Measurements from ENCODE around the gene EFCC1. TPM values are rescaled to one million over a fixed set of nuclear protein-coding genes. Genes with fewer than 3 reads are reported as not detected.

The EFCC1 gene
- total RNA-seq, 2 donors from 2014 or later: 0.31 to 0.93 TPM

DNA sequence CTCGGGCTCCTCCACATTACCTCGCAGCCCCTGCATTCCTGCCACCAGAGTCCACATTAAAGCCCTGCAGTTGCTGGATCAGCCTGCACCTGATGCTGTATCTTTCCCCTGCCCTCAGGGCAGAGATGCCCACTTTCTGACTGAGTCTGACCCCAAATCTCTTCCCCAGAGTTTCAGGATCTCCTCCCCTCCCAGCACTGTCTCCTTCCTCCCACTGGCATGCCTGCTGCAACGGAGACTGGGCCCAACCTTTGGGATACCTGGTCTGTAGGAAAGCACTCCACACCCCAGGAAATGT, 38.9 kb downstream of the EFCC1 start:
- H3K4me3 ChIP-seq (ENCODE audit: low read length): no peak overlapping the region
- H3K36me3 ChIP-seq (ENCODE audit: control insufficient read depth, insufficient read depth, low read length): no peaks in the 10 kb centered on the region
- H3K9ac ChIP-seq (ENCODE audit: extremely low read depth, low read length, poor library complexity, severe bottlenecking): no peak overlapping the region
- TF ChIP-seq, protein P1, sequence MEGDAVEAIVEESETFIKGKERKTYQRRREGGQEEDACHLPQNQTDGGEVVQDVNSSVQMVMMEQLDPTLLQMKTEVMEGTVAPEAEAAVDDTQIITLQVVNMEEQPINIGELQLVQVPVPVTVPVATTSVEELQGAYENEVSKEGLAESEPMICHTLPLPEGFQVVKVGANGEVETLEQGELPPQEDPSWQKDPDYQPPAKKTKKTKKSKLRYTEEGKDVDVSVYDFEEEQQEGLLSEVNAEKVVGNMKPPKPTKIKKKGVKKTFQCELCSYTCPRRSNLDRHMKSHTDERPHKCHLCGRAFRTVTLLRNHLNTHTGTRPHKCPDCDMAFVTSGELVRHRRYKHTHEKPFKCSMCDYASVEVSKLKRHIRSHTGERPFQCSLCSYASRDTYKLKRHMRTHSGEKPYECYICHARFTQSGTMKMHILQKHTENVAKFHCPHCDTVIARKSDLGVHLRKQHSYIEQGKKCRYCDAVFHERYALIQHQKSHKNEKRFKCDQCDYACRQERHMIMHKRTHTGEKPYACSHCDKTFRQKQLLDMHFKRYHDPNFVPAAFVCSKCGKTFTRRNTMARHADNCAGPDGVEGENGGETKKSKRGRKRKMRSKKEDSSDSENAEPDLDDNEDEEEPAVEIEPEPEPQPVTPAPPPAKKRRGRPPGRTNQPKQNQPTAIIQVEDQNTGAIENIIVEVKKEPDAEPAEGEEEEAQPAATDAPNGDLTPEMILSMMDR (conservative IDR thresholded peaks at IDR 0.05): no peak
- H3K9me3 ChIP-seq (ENCODE audit: control insufficient read depth, low read length): no peaks in the 10 kb centered on the region
- Mint-ChIP-seq H3K27ac (no peak overlapping the region), H3K27me3 (ENCODE audit: insufficient read depth) (peaks cover 16% of the 10 kb centered on the region), H3K4me1 (peaks cover 10% of the 10 kb centered on the region), H3K36me3 (ENCODE audit: low read depth) (no peaks in the 10 kb centered on the region), H3K9me3 (peaks cover 5% of the 10 kb centered on the region), H3K4me3 (no peak overlapping the region)
- no peaks in the 10 kb centered on the region for H3K4me1 ChIP-seq (ENCODE audit: control insufficient read depth, insufficient read depth, low read length)
- WGBS, 2 experiments (ENCODE audit: insufficient coverage in 1 of 2, insufficient read length in 1 of 2): 87 to 100% methylated on average over 1 to 3 of the region's 3 CpGs
- H3K27ac ChIP-seq (ENCODE audit: low read depth, low read length): no peak overlapping the region
- H3K27me3 ChIP-seq (ENCODE audit: control insufficient read depth, insufficient read depth, low read length, poor library complexity, severe bottlenecking): no peaks in the 10 kb centered on the region
- DNase-seq: peak; percentile 42

DNA sequence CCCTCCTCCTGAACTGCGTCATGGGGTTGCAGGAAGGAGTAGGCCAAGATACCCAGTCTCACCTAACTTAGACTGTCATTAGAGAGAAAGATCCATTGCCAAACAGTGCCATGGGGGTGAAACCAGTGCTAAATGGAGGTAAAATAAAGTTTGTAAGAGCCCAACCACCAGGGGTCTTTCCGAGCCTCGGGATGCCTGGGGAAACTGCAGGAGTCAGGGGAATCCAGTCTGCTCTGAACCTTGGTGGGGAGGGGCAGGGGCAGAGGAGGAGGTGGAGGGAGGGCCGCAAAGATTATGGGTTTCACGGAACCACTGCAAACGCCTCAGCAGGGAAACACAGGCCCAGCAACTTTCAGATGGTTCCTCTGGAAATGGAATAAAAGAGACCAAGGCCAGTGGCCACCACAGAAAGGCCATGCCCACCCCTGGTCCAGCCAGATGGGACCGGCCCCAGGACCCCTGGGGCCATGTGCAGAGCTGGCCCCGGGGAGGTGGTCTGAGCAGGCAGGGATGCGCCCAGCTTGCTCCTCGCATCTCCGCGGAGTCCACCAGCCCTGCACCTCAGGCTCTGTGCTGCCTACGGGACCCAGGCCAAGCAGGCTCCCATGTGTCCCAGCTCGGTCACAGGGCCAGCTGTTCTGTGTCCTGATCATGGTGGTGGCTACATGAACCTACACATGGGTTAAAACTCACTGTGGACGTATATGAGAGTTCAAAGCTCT, 39.6 kb downstream of the EFCC1 start:
- H3K9me3 Mint-ChIP-seq: peaks cover 5% of the 10 kb centered on the region
- 90 to 93% methylated on average over 15 of the region's 15 CpGs for WGBS, 2 experiments (ENCODE audit: insufficient coverage in 1 of 2, insufficient read length in 1 of 2)

DNA sequence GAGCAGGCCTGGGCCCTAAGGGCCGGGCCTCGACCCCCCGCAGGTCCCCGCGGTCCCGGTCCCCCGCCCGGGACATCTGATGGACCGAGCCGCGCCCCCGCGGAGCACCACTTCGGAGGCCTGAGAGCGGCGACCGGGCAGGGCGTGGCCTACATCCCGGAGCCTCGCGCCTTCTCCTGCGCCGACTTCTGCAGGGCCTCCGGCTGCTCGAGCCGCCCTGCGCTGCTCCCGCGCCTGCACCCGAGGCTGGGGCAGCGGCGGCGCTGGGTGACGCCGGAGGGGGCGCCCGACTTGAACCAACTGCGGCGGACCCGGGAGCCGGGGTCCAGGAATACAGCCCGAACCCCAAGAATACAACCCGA, 44.6 kb downstream of the EFCC1 start:
- H3K9me3 Mint-ChIP-seq: peaks cover 12% of the 10 kb centered on the region
- no peak overlapping the region for H3K4me3 Mint-ChIP-seq
- no peaks in the 10 kb centered on the region for H3K4me1 Mint-ChIP-seq
- H3K4me3 ChIP-seq (ENCODE audit: low read length): no peak overlapping the region
- no peaks in the 10 kb centered on the region for H3K27me3 ChIP-seq (ENCODE audit: control insufficient read depth, insufficient read depth, low read length, poor library complexity, severe bottlenecking)
- H3K27me3 Mint-ChIP-seq (ENCODE audit: insufficient read depth): peaks cover 37% of the 10 kb centered on the region
- H3K4me1 ChIP-seq (ENCODE audit: control insufficient read depth, insufficient read depth, low read length): no peaks in the 10 kb centered on the region
- DNase-seq: peak; percentile 58
- no peak overlapping the region for H3K27ac Mint-ChIP-seq
- no peak overlapping the region for H3K9ac ChIP-seq (ENCODE audit: extremely low read depth, low read length, poor library complexity, severe bottlenecking)
- WGBS, 2 experiments (ENCODE audit: insufficient coverage in 1 of 2, insufficient read length in 1 of 2): 80 to 81% methylated on average over 12 to 43 of the region's 43 CpGs
- no peaks in the 10 kb centered on the region for H3K36me3 ChIP-seq (ENCODE audit: control insufficient read depth, insufficient read depth, low read length)
- peaks cover 4% of the 10 kb centered on the region for H3K36me3 Mint-ChIP-seq (ENCODE audit: low read depth)
- no peaks in the 10 kb centered on the region for H3K9me3 ChIP-seq (ENCODE audit: control insufficient read depth, low read length)
- TF ChIP-seq, protein P1 (conservative IDR thresholded peaks at IDR 0.05): no peak
- H3K27ac ChIP-seq (ENCODE audit: low read depth, low read length): no peak overlapping the region

More for the DNA sequence above, 39.6 kb downstream of the EFCC1 start:
- Mint-ChIP-seq H3K36me3 (ENCODE audit: low read depth) (no peaks in the 10 kb centered on the region), H3K27ac (no peak overlapping the region), H3K4me1 (peaks cover 10% of the 10 kb centered on the region), H3K27me3 (ENCODE audit: insufficient read depth) (peaks cover 21% of the 10 kb centered on the region), H3K4me3 (no peak overlapping the region)
- H3K4me3 ChIP-seq (ENCODE audit: low read length): no peak overlapping the region
- peak; percentile 62 for DNase-seq
- H3K9me3 ChIP-seq (ENCODE audit: control insufficient read depth, low read length): no peaks in the 10 kb centered on the region
- TF ChIP-seq, protein P1 (conservative IDR thresholded peaks at IDR 0.05): peak; percentile 53
- no peak overlapping the region for H3K27ac ChIP-seq (ENCODE audit: low read depth, low read length)
- no peaks in the 10 kb centered on the region for H3K36me3 ChIP-seq (ENCODE audit: control insufficient read depth, insufficient read depth, low read length)
- H3K27me3 ChIP-seq (ENCODE audit: control insufficient read depth, insufficient read depth, low read length, poor library complexity, severe bottlenecking): no peaks in the 10 kb centered on the region
- no peak overlapping the region for H3K9ac ChIP-seq (ENCODE audit: extremely low read depth, low read length, poor library complexity, severe bottlenecking)
- H3K4me1 ChIP-seq (ENCODE audit: control insufficient read depth, insufficient read depth, low read length): no peaks in the 10 kb centered on the region

Data from endodermal cell (in vitro differentiated cells).